IPS DF 19.7 (cell line): ENCODE measurements around the gene ADAD2.

Experiments
- DNase-seq: peaks from one replicate; pipeline ENCODE4 v3.0.0-alpha.2; 2013; ENCODE audit warnings: low read depth, low spot score

Gene ADAD2

DNA sequence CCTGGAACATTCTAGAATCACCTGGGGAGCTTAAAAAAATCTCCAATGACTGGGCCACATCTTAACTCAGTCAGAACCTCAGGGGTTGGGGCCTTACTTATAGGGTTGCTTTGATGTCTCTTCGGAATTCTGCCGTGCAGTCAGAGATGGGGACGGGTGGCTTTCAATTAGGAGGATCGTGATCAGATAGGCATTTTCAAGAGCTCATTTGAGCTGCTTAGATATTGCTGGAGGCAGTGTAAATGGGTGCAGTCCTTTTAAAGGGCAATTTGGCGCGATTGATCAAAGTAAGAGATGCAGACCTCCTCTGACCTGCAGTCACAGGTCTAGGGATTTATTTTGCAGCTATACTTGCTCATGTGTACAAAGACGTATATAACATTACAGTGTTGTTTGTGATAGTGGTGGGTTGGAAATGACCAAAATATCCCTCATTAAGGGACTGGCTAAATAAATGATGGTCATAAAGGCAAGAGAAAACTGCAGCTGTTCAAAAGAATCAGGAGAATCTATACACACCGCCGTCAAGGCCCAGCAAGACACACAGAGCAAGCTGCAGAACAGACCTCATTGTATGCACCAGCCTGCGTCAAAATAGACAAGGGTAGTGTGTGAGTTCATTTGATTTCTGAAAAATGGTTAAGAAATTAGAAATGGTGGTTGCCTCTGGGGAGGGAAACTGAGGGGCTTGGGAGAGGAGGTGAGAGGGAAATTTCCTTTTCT lies 55.2 kb downstream of the ADAD2 start:
- DNase-seq, result no peak

DNA sequence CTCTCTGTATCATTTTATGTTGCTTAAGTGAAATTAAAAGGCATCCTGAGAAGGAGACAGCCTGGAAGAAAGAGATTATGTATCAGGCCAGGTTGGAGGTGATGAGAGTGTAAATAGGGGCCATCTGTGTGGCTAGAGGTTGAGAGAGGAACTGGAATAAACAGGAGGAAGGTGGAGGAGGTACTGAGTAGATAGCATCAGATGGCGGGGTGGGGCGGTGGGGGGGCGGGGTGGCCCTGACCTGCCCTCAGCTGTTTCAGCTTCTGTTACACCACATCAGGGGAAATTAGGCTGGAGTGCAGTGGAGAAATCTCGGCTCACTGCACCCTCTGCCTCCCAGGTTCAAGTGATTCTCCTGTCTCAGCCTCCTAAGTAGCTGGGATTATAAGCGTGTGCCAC lies 55.7 kb downstream of the ADAD2 start:
- DNase-seq, result no peak
